IMR-90 (cell line): ENCODE results near the gene CPED1. TPM values are rescaled to one million over a fixed set of nuclear protein-coding genes. Genes with fewer than 3 reads are reported as not detected.
"Not testable (repeated sequence)": the region's sequence is repeated elsewhere in the genome, so short reads cannot be mapped to it uniquely, and the experiment has no call there.

Source experiments
- ATAC-seq: fragments of 200-7000 bp; cut with Tn5 transposase; 2 replicates; pipeline ENCODE4 v1.9.1; 2020; ENCODE audit warnings: low read depth, mild to moderate bottlenecking, moderate library complexity
- BruUV-seq: library from RNA; stranded (reverse); fragments of 400-500 nt; replicated peaks from 2 replicates; lab custom pipeline; 2021; lab: Mats Ljungman, UMichigan
- CTCF ChIA-PET: fragments of 300-600 bp; formaldehyde crosslinking; extraction: SDS; loops from one replicate; lab custom pipeline; 2021; ENCODE audit warnings: antibody characterized with exemption; lab: Yijun Ruan, JAX
- POLR2A ChIA-PET: fragments of 300-600 bp; sonication (Branson Sonifier 250); formaldehyde crosslinking; loops from one replicate; lab custom pipeline; 2022; ENCODE audit warnings: antibody characterized with exemption; ENCODE audit not compliant: unreplicated experiment; lab: Charles Lee
- DNase-seq: peaks from one replicate; pipeline ENCODE4 v3.0.0; 2013
- H2AFZ ChIP-seq: replicated peaks from 2 replicates; pipeline ENCODE3; 2013; ENCODE audit warnings: low read length, mild to moderate bottlenecking; ENCODE audit not compliant: poor library complexity
- H2AK5ac ChIP-seq: 2 replicates; pipeline ENCODE4 v1.6.1; 2013; ENCODE audit warnings: low read depth, low read length, inconsistent platforms
- H2AK9ac ChIP-seq: replicated peaks from 2 replicates; pipeline ENCODE3; 2013; ENCODE audit warnings: mild to moderate bottlenecking, low read depth, low read length, moderate library complexity; ENCODE audit not compliant: poor library complexity
- H2BK120ac ChIP-seq: 2 replicates; pipeline ENCODE4 v1.6.1; 2013; ENCODE audit warnings: low read depth, low read length, inconsistent platforms
- H2BK15ac ChIP-seq: 3 replicates; pipeline ENCODE4 v1.6.1; 2013; ENCODE audit warnings: low read depth, low read length, inconsistent platforms
- H2BK20ac ChIP-seq: 2 replicates; pipeline ENCODE4 v1.6.1; 2013; ENCODE audit warnings: low read depth, mild to moderate bottlenecking, inconsistent platforms, low read length, moderate library complexity
- H2BK5ac ChIP-seq: 2 replicates; pipeline ENCODE4 v1.6.1; 2013; ENCODE audit warnings: mild to moderate bottlenecking, low read depth, low read length, inconsistent platforms; ENCODE audit not compliant: poor library complexity, severe bottlenecking
- H3K14ac ChIP-seq: replicated peaks from 2 replicates; pipeline ENCODE4 v1.6.1; 2013; ENCODE audit warnings: low read depth, low read length, inconsistent platforms
- H3K18ac ChIP-seq: 2 replicates; pipeline ENCODE4 v1.6.1; 2013; ENCODE audit warnings: low read depth, low read length, control low read depth
- H3K23ac ChIP-seq: 2 replicates; pipeline ENCODE4 v1.6.1; 2013; ENCODE audit warnings: low read depth, low read length, inconsistent platforms
- H3K27ac ChIP-seq: 2 replicates; pipeline ENCODE4 v1.5.1; 2013; ENCODE audit warnings: mild to moderate bottlenecking, control low read depth, low read length; ENCODE audit not compliant: insufficient read depth
- H3K27me3 ChIP-seq: 2 replicates; pipeline ENCODE4 v1.6.1; 2013; ENCODE audit warnings: low read length; ENCODE audit not compliant: control insufficient read depth, insufficient read depth
- H3K36me3 ChIP-seq: 2 replicates; pipeline ENCODE4 v1.6.1; 2013; ENCODE audit warnings: low read length, mixed read lengths; ENCODE audit not compliant: control insufficient read depth, insufficient read depth
- H3K4ac ChIP-seq: 2 replicates; pipeline ENCODE4 v1.6.1; 2013; ENCODE audit warnings: low read depth, low read length, inconsistent platforms
- H3K4me1 ChIP-seq: 2 replicates; pipeline ENCODE4 v1.6.1; 2013; ENCODE audit warnings: low read length, mixed read lengths; ENCODE audit not compliant: control insufficient read depth, insufficient read depth
- H3K4me2 ChIP-seq: 2 replicates; pipeline ENCODE4 v1.6.1; 2013; ENCODE audit warnings: low read depth, mild to moderate bottlenecking, control low read depth, low read length, moderate library complexity
- H3K4me3 ChIP-seq: 2 replicates; pipeline ENCODE4 v1.5.1; 2013; ENCODE audit warnings: low read depth, mild to moderate bottlenecking, control low read depth, low read length, moderate library complexity; ENCODE audit not compliant: insufficient read depth
- H3K56ac ChIP-seq: 2 replicates; pipeline ENCODE4 v1.6.1; 2013; ENCODE audit warnings: low read length, inconsistent platforms; ENCODE audit not compliant: insufficient read depth; ENCODE audit errors: extremely low read depth
- H3K79me1 ChIP-seq, 2 experiments: 2 replicates each; pipeline ENCODE4 v1.6.1; 2013; ENCODE audit warnings: low read length in 2 of 2, inconsistent platforms in 1 of 2, low read depth in 1 of 2
- H3K9ac ChIP-seq: 2 replicates; pipeline ENCODE4 v1.6.1; 2013; ENCODE audit warnings: low read depth, low read length, control low read depth
- H3K9me1 ChIP-seq: 2 replicates; pipeline ENCODE4 v1.6.1; 2013; ENCODE audit warnings: low read length, inconsistent platforms; ENCODE audit not compliant: insufficient read depth
- H3K9me3 ChIP-seq: 2 replicates; pipeline ENCODE4 v1.6.1; 2013; ENCODE audit warnings: low read length; ENCODE audit not compliant: control insufficient read depth, insufficient read depth
- H4K20me1 ChIP-seq: 2 replicates; pipeline ENCODE4 v1.6.1; 2013; ENCODE audit warnings: low read length, inconsistent platforms; ENCODE audit not compliant: insufficient read depth
- H4K5ac ChIP-seq: 2 replicates; pipeline ENCODE4 v1.6.1; 2013; ENCODE audit warnings: mild to moderate bottlenecking, low read depth, low read length, control low read depth
- H4K8ac ChIP-seq, 2 experiments: 2 replicates each; pipeline ENCODE4 v1.6.1; 2013; ENCODE audit warnings: low read depth in 2 of 2, low read length in 2 of 2, control low read depth in 1 of 2, inconsistent platforms in 1 of 2
- H4K91ac ChIP-seq: 2 replicates; pipeline ENCODE4 v1.6.1; 2013; ENCODE audit warnings: low read depth, low read length, inconsistent platforms; ENCODE audit not compliant: insufficient read depth
- CEBPB ChIP-seq: IDR thresholded peaks from 2 replicates; pipeline ENCODE4 v1.6.1; 2012; ENCODE audit warnings: low read depth, low read length, improper control_type of control experiment
- ELK1 ChIP-seq: fragments of 150-350 bp; IDR thresholded peaks from 2 replicates; pipeline ENCODE4 v1.6.1; 2016; ENCODE audit warnings: low read depth, mild to moderate bottlenecking, low read length, moderate library complexity, borderline replicate concordance
- FOS ChIP-seq: fragments of 150-350 bp; IDR thresholded peaks from 2 replicates; pipeline ENCODE4 v1.6.1; 2016; ENCODE audit warnings: low read depth, low read length
- NFE2L2 ChIP-seq: fragments of 150-350 bp; IDR thresholded peaks from 2 replicates; pipeline ENCODE4 v1.6.1; 2016; ENCODE audit warnings: low read depth, mild to moderate bottlenecking, low read length
- POLR2A ChIP-seq: IDR thresholded peaks from 2 replicates; pipeline ENCODE4 v1.6.1; 2012; ENCODE audit warnings: mild to moderate bottlenecking, low read depth, low read length
- RAD21 ChIP-seq: IDR thresholded peaks from 2 replicates; pipeline ENCODE4 v1.6.1; 2012; ENCODE audit warnings: low read length, improper control_type of control experiment
- RFX5 ChIP-seq: IDR thresholded peaks from 2 replicates; pipeline ENCODE4 v1.8.0; 2012; ENCODE audit warnings: low read depth, mild to moderate bottlenecking, low read length, moderate library complexity
- SMC3 ChIP-seq: fragments of 150-350 bp; IDR thresholded peaks from 2 replicates; pipeline ENCODE4 v1.6.1; 2016; ENCODE audit warnings: low read depth, mild to moderate bottlenecking, antibody characterized with exemption, low read length, moderate library complexity
- whole genome bisulfite sequencing, 2 experiments: methylation state at CpG; one replicate each; pipeline versions ENCODE4 v1.1.5 to v1.1.7; 2013; ENCODE audit warnings: missing lambda C conversion rate in 2 of 2; ENCODE audit not compliant: insufficient read length in 1 of 2; ENCODE audit errors: extremely low coverage in 2 of 2; 5-methylcytosine and 5-hydroxymethylcytosine counted together
- dilution Hi-C: fragments of 300-500 bp; cut with HindIII; formaldehyde crosslinking; loops from one replicate; pipeline ENCODE4 v1.14.3; 2018; ENCODE audit warnings: low sequenced_read_pairs; ENCODE audit not compliant: unreplicated experiment
- in situ Hi-C: fragments of 300-500 bp; cut with MboI; formaldehyde crosslinking; loops from 3 replicates; pipeline ENCODE4 v1.14.3; 2019; ENCODE audit warnings: low sequenced_read_pairs, inconsistent platforms, mixed read lengths
- intact Hi-C: fragments of 100-400 bp; cut with micrococcal nuclease; formaldehyde crosslinking; loops from 2 replicates; pipeline ENCODE4 v1.10.0; 2022
- polyA plus RNA-seq, 3 experiments: library from polyadenylated mRNA; depleted of rRNA; stranded (reverse); fragments of >200 nt; gene quantifications; 2 replicates each; pipeline ENCODE4 v1.2.3, GENCODE V29; 2012; ENCODE audit warnings: low replicate concordance in 1 of 3
- total RNA-seq: library from RNA; depleted of rRNA; stranded (reverse); fragments of >200 nt; gene quantifications from 2 replicates; pipeline ENCODE4 v1.2.3, GENCODE V29; 2012

The CPED1 gene
- total and polyA plus RNA-seq, 2 of the 4 experiments (the other 2 are of a cell fraction) = 31.2 to 96.8 TPM

- Histone ChIP-seq H2AK5ac (no peak overlapping the region), H3K4ac (no peak overlapping the region), H3K79me1 (peaks cover 4 to 7% of the 10 kb centered on the region in 2 experiments; a peak in 1 of 4 replicates), H2AK9ac (no peak overlapping the region), H3K18ac (no peak overlapping the region), H3K9me1 (peaks cover 6% of the 10 kb centered on the region; the same call in 1 of the 2 replicates), H2AFZ (no peak overlapping the region), H3K9ac (no peak overlapping the region), H3K14ac (no peak overlapping the region), H3K23ac (no peak overlapping the region), H3K4me3 (no peak overlapping the region), H2BK5ac (peak overlapping the region; percentile 57), H3K9me3 (peaks cover 4% of the 10 kb centered on the region), H2BK20ac (no peak overlapping the region), H3K4me2 (no peak overlapping the region; the same call in 1 of the 2 replicates), H3K56ac (no peak overlapping the region), H4K5ac (no peak overlapping the region), H3K36me3 (peaks cover 5% of the 10 kb centered on the region; the same call in 1 of the 2 replicates), H3K27me3 (no peaks in the 10 kb centered on the region), H3K4me1 (peaks cover 3% of the 10 kb centered on the region; the same call in 1 of the 2 replicates), H3K27ac (no peak overlapping the region), H2BK15ac (no peak overlapping the region), H2BK120ac (no peak overlapping the region), H4K91ac (no peak overlapping the region), H4K8ac (no peak overlapping the region), H4K20me1 (no peaks in the 10 kb centered on the region)
- dilution Hi-C loops = no loop called here
- ATAC-seq = peak; percentile 88
- POLR2A ChIA-PET = no interaction called here
- intact Hi-C loops = no loop called here
- no TSS peak for BruUV-seq
- no peak for TF ChIP-seq SMC3
- TF ChIP-seq RAD21 = no peak
- peak; percentile 70; the same call in 1 of the 2 replicates for TF ChIP-seq CEBPB
- no peak for TF ChIP-seq RFX5
- TF ChIP-seq NFE2L2 = no peak
- no peak for TF ChIP-seq FOS
- no peak for TF ChIP-seq POLR2A
- TF ChIP-seq ELK1 = no peak
- CTCF ChIA-PET = no interaction called here
- in situ Hi-C loops = no loop called here
- peak; percentile 80 for DNase-seq
Observed at GRCh38 chr7:121288894-121289293, 300.4 kb downstream of the CPED1 start.

GRCh38 chr7:121289930-121290329 is 301.4 kb downstream of the CPED1 start:
- H4K5ac ChIP-seq, intact Hi-C loops, H4K91ac ChIP-seq, H3K27ac ChIP-seq, H2AFZ ChIP-seq, POLR2A ChIA-PET, H3K4me1 ChIP-seq, H2BK20ac ChIP-seq, H2AK9ac ChIP-seq, H4K20me1 ChIP-seq, H3K18ac ChIP-seq, dilution Hi-C loops, H3K4ac ChIP-seq, H3K9ac ChIP-seq, ATAC-seq, in situ Hi-C loops, BruUV-seq, H3K14ac ChIP-seq, H3K4me2 ChIP-seq, CTCF ChIA-PET, H3K9me3 ChIP-seq, H4K8ac ChIP-seq, H3K9me1 ChIP-seq, H2BK5ac ChIP-seq, H3K56ac ChIP-seq, H3K27me3 ChIP-seq, H3K4me3 ChIP-seq, H3K23ac ChIP-seq, H3K79me1 ChIP-seq, H3K36me3 ChIP-seq, DNase-seq, H2BK120ac ChIP-seq: not testable (repeated sequence)
- Histone ChIP-seq H2AK5ac (0 out of 2 replicates have a peak overlapping the region, but pooled peaks have one; percentile 14), H2BK15ac (0 out of 3 replicates have a peak overlapping the region, but pooled peaks have one; percentile 60)
- no CpG with 5 or more reads among the region's 5 CpGs for WGBS, 2 experiments
